ENCODE measurements around the gene SETD5. TPM values are rescaled to one million over a fixed set of nuclear protein-coding genes. Genes with fewer than 3 reads are reported as not detected.
A peak's percentile ranks its signal among the peaks of the same experiment; 100 is the strongest.

The SETD5 gene
- total and polyA plus RNA-seq, 2 experiments from 2014 or later: 143 to 172 TPM

DNA sequence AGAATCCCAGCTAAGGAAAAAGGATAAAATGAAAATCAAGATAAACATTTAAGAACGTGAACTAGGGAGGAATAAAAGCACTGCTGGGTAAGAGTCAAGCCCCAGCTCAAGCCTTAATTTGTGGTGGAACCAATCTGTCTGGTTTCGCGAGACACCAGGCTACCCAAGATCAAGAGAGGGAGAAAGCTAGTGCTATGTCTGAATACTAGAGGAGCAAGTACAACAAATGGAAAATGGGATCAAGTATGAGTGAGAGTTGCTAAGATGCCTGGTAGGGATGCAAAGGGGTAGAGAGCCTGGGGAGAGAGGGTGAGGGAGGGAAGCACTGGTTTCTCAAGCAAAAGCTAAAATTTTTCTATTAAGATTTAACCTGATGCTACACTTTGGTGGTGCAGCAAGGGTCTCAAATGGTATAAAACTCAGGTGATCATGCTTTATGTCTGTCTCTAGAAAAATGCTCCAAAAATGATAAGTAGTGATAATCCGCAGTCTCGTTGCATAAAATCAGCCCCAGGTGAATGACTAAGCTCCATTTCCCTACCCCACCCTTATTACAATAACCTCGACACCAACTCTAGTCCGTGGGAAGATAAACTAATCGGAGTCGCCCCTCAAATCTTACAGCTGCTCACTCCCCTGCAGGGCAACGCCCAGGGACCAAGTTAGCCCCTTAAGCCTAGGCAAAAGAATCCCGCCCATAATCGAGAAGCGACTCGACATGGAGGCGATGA lies 1.7 kb upstream of the SETD5 start:
- Mint-ChIP-seq H3K4me1 (peaks cover 29% of the 10 kb centered on the region), H3K9me3 (no peaks in the 10 kb centered on the region; the same call in 2 of the 3 replicates), H3K4me3 (peak overlapping the region; percentile 95), H3K27me3 (ENCODE audit: insufficient read depth, low read depth, poor library complexity) (peaks cover 9% of the 10 kb centered on the region), H3K27ac (peak overlapping the region; percentile 98), H3K36me3 (ENCODE audit: low read depth) (peaks cover 72% of the 10 kb centered on the region)
- H3F3A ChIP-seq (replicated peaks; ENCODE audit: low read depth): peaks cover 6% of the 10 kb centered on the region; the same call in 1 of the 2 replicates
- peaks cover 84% of the 10 kb centered on the region for H3K79me2 ChIP-seq (replicated peaks; ENCODE audit: insufficient read depth)
- no peak for ATAC-seq
- H3K4me2 ChIP-seq: peak overlapping the region; percentile 88
- H3K4me1 ChIP-seq (ENCODE audit: insufficient read depth): peaks cover 24% of the 10 kb centered on the region
- peak overlapping the region; percentile 91 for H3K27ac ChIP-seq (ENCODE audit: low read depth)
- H3K27me3 ChIP-seq (ENCODE audit: insufficient read depth): no peaks in the 10 kb centered on the region
- no peak for DNase-seq (ENCODE audit: low spot score)
- TF ChIP-seq JUNB (IDR thresholded peaks at IDR 0.05; ENCODE audit: unreplicated experiment) (no peak), POLR2AphosphoS5 (IDR thresholded peaks at IDR 0.05; ENCODE audit: low read depth) (no peak), STAT1 (IDR thresholded peaks at IDR 0.05; ENCODE audit: unreplicated experiment) (no peak), ZNF331 (CRISPR knock-in tag; IDR thresholded peaks at IDR 0.05; ENCODE audit: low read depth) (no peak)
- TF ChIP-seq, protein P1, sequence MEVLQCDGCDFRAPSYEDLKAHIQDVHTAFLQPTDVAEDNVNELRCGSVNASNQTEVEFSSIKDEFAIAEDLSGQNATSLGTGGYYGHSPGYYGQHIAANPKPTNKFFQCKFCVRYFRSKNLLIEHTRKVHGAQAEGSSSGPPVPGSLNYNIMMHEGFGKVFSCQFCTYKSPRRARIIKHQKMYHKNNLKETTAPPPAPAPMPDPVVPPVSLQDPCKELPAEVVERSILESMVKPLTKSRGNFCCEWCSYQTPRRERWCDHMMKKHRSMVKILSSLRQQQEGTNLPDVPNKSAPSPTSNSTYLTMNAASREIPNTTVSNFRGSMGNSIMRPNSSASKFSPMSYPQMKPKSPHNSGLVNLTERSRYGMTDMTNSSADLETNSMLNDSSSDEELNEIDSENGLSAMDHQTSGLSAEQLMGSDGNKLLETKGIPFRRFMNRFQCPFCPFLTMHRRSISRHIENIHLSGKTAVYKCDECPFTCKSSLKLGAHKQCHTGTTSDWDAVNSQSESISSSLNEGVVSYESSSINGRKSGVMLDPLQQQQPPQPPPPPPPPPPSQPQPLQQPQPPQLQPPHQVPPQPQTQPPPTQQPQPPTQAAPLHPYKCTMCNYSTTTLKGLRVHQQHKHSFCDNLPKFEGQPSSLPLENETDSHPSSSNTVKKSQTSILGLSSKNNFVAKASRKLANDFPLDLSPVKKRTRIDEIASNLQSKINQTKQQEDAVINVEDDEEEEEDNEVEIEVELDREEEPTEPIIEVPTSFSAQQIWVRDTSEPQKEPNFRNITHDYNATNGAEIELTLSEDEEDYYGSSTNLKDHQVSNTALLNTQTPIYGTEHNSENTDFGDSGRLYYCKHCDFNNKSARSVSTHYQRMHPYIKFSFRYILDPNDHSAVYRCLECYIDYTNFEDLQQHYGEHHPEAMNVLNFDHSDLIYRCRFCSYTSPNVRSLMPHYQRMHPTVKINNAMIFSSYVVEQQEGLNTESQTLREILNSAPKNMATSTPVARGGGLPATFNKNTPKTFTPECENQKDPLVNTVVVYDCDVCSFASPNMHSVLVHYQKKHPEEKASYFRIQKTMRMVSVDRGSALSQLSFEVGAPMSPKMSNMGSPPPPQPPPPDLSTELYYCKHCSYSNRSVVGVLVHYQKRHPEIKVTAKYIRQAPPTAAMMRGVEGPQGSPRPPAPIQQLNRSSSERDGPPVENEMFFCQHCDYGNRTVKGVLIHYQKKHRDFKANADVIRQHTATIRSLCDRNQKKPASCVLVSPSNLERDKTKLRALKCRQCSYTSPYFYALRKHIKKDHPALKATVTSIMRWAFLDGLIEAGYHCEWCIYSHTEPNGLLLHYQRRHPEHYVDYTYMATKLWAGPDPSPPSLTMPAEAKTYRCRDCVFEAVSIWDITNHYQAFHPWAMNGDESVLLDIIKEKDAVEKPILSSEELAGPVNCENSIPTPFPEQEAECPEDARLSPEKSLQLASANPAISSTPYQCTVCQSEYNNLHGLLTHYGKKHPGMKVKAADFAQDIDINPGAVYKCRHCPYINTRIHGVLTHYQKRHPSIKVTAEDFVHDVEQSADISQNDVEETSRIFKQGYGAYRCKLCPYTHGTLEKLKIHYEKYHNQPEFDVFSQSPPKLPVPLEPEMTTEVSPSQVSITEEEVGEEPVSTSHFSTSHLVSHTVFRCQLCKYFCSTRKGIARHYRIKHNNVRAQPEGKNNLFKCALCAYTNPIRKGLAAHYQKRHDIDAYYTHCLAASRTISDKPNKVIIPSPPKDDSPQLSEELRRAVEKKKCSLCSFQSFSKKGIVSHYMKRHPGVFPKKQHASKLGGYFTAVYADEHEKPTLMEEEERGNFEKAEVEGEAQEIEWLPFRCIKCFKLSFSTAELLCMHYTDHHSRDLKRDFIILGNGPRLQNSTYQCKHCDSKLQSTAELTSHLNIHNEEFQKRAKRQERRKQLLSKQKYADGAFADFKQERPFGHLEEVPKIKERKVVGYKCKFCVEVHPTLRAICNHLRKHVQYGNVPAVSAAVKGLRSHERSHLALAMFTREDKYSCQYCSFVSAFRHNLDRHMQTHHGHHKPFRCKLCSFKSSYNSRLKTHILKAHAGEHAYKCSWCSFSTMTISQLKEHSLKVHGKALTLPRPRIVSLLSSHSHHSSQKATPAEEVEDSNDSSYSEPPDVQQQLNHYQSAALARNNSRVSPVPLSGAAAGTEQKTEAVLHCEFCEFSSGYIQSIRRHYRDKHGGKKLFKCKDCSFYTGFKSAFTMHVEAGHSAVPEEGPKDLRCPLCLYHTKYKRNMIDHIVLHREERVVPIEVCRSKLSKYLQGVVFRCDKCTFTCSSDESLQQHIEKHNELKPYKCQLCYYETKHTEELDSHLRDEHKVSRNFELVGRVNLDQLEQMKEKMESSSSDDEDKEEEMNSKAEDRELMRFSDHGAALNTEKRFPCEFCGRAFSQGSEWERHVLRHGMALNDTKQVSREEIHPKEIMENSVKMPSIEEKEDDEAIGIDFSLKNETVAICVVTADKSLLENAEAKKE (CRISPR knock-in tag; IDR thresholded peaks at IDR 0.05): no peak
- TF ChIP-seq, protein P2, sequence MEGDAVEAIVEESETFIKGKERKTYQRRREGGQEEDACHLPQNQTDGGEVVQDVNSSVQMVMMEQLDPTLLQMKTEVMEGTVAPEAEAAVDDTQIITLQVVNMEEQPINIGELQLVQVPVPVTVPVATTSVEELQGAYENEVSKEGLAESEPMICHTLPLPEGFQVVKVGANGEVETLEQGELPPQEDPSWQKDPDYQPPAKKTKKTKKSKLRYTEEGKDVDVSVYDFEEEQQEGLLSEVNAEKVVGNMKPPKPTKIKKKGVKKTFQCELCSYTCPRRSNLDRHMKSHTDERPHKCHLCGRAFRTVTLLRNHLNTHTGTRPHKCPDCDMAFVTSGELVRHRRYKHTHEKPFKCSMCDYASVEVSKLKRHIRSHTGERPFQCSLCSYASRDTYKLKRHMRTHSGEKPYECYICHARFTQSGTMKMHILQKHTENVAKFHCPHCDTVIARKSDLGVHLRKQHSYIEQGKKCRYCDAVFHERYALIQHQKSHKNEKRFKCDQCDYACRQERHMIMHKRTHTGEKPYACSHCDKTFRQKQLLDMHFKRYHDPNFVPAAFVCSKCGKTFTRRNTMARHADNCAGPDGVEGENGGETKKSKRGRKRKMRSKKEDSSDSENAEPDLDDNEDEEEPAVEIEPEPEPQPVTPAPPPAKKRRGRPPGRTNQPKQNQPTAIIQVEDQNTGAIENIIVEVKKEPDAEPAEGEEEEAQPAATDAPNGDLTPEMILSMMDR (conservative IDR thresholded peaks at IDR 0.05; ENCODE audit: low read depth in 2 of 2): no peak
- no peaks in the 10 kb centered on the region for H3K9me2 ChIP-seq (ENCODE audit: insufficient read depth)
- H3K4me3 ChIP-seq: peak overlapping the region; percentile 83
- H3K36me3 ChIP-seq (ENCODE audit: insufficient read depth): peaks cover 27% of the 10 kb centered on the region; the same call in 1 of the 2 replicates
- H4K20me1 ChIP-seq (replicated peaks; ENCODE audit: insufficient read depth): peaks cover 62% of the 10 kb centered on the region
- no peak overlapping the region for H2AFZ ChIP-seq

Measured in GM23338 (cell line).